Activated CD4-positive, alpha-beta T cell treated with anti-CD3 and anti-CD28 coated beads, Interleukin-2, amount 10 ng/mL, durations not matched to agents 24 days and 14 days (primary cell): Measurements from ENCODE around the gene IL1RAPL2. TPM values are rescaled to one million over a fixed set of nuclear protein-coding genes. Genes with fewer than 3 reads are reported as not detected.

ENCODE experiments used
- DNase-seq: peaks from one replicate; pipeline ENCODE4 v3.0.0; 2022
- H3K27ac Mint-ChIP-seq: one replicate; pipeline ENCODE4 v1.8.0; 2022; ENCODE audit warnings: mild to moderate bottlenecking, mixed read lengths
- H3K27me3 Mint-ChIP-seq: one replicate; pipeline ENCODE4 v1.8.0; 2022; ENCODE audit warnings: mixed read lengths
- H3K36me3 Mint-ChIP-seq: one replicate; pipeline ENCODE4 v1.8.0; 2022; ENCODE audit warnings: low read depth, mild to moderate bottlenecking, mixed read lengths
- H3K4me1 Mint-ChIP-seq: one replicate; pipeline ENCODE4 v1.8.0; 2021; ENCODE audit warnings: mixed read lengths
- H3K4me3 Mint-ChIP-seq: one replicate; pipeline ENCODE4 v1.8.0; 2022; ENCODE audit warnings: mild to moderate bottlenecking, moderate library complexity, mixed read lengths
- H3K9me3 Mint-ChIP-seq: one replicate; pipeline ENCODE4 v1.8.0; 2021; ENCODE audit warnings: mixed read lengths
- intact Hi-C: fragments of 100-400 bp; cut with micrococcal nuclease; formaldehyde crosslinking; loops from one replicate; pipeline ENCODE4 v1.15.1; 2023
- total RNA-seq: library from RNA; stranded (reverse); gene quantifications from 2 replicates; pipeline ENCODE4 v1.2.3, GENCODE V29; 2022

Gene IL1RAPL2
- total RNA-seq, 1 donor from 2014 or later = not detected

GRCh38 chrX:105349476-105349875, 783.5 kb downstream of the IL1RAPL2 start:
- intact Hi-C loops = no loop called here
- H3K4me3 Mint-ChIP-seq = no peak overlapping the region

GRCh38 chrX:105375816-105376215, 809.8 kb downstream of the IL1RAPL2 start:
- Mint-ChIP-seq H3K36me3 (no peaks in the 10 kb centered on the region), H3K4me1 (no peaks in the 10 kb centered on the region)
- intact Hi-C loops = no loop called here

More at GRCh38 chrX:105349476-105349875, 783.5 kb downstream of the IL1RAPL2 start:
- H3K9me3 Mint-ChIP-seq = no peaks in the 10 kb centered on the region
- no peaks in the 10 kb centered on the region for H3K27me3 Mint-ChIP-seq
- H3K4me1 Mint-ChIP-seq = no peaks in the 10 kb centered on the region
- H3K36me3 Mint-ChIP-seq = no peaks in the 10 kb centered on the region
- no peak overlapping the region for H3K27ac Mint-ChIP-seq
- no peak for DNase-seq

DNA sequence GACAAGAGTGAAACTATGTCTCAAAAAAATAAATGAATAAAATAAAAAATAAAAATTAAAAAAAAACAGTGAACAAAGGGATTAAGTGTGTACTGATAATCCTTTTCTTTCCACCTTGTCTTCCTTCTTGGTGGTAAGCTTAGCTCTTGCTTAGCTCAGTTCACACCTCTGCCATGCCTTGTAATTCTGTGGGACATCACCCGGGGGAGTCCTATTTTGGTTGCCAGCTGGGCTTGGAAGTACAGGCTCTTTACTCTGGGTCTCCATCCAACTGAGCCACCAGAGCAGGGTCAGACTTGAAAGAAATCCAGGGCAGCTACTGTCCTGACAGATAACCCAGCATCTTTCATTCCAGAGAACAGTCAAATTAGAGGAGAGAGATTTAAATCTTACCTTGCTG, 858.7 kb downstream of the IL1RAPL2 start:
- no peak overlapping the region for H3K4me3 Mint-ChIP-seq
- intact Hi-C loops = no loop called here
- no peaks in the 10 kb centered on the region for H3K4me1 Mint-ChIP-seq
- DNase-seq = no peak
- H3K9me3 Mint-ChIP-seq = no peaks in the 10 kb centered on the region
- no peaks in the 10 kb centered on the region for H3K27me3 Mint-ChIP-seq
- no peak overlapping the region for H3K27ac Mint-ChIP-seq
- H3K36me3 Mint-ChIP-seq = no peaks in the 10 kb centered on the region

More at GRCh38 chrX:105375816-105376215, 809.8 kb downstream of the IL1RAPL2 start:
- no peak for DNase-seq
- Mint-ChIP-seq H3K4me3 (no peak overlapping the region), H3K27ac (no peak overlapping the region), H3K9me3 (no peaks in the 10 kb centered on the region), H3K27me3 (no peaks in the 10 kb centered on the region)

DNA sequence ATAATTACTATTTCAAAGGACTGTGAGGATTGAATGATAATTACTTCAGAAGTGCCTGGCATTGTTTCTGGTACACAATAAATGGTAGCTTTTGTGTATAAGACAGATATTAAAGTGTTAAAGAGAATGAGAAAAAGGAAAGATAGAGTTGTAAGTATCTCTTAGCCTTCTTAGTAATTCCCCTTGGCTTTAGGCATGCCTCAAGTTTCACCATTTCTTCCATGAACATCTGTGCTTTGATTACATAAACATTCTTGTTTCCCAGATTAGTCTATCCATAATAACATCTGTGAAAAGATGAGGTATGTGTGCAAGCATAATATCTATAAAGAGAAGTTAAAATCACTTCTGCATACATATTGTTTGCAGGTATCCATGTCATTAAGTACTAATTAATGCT, 885.4 kb downstream of the IL1RAPL2 start:
- Mint-ChIP-seq H3K4me3 (no peak overlapping the region), H3K9me3 (no peaks in the 10 kb centered on the region), H3K36me3 (no peaks in the 10 kb centered on the region), H3K4me1 (no peaks in the 10 kb centered on the region), H3K27ac (no peak overlapping the region), H3K27me3 (no peaks in the 10 kb centered on the region)
- no peak for DNase-seq
- intact Hi-C loops = no loop called here

DNA sequence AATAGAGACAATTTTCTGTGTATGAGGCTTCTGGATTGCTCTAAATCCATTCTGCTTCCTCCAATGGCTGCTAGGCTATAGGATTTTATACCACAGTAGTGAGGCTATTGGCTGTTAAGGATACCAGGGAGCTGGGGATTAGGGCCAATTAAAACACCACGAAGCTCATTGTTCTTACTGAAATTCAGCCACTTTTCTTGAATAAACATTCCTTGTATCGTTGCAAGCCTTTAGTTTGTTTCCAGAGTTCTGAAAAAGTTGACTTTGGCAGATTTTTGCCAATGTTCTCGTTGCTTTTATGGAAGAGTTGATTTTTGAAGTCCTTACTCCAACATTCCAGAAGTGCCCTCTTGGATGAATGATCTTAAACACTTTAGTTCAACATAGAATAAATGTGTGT, 892.8 kb downstream of the IL1RAPL2 start:
- no peak overlapping the region for H3K4me3 Mint-ChIP-seq
- H3K27ac Mint-ChIP-seq = no peak overlapping the region
- DNase-seq = no peak
- H3K9me3 Mint-ChIP-seq = no peaks in the 10 kb centered on the region
- H3K36me3 Mint-ChIP-seq = no peaks in the 10 kb centered on the region
- intact Hi-C loops = no loop called here
- H3K4me1 Mint-ChIP-seq = no peaks in the 10 kb centered on the region
- H3K27me3 Mint-ChIP-seq = no peaks in the 10 kb centered on the region

DNA sequence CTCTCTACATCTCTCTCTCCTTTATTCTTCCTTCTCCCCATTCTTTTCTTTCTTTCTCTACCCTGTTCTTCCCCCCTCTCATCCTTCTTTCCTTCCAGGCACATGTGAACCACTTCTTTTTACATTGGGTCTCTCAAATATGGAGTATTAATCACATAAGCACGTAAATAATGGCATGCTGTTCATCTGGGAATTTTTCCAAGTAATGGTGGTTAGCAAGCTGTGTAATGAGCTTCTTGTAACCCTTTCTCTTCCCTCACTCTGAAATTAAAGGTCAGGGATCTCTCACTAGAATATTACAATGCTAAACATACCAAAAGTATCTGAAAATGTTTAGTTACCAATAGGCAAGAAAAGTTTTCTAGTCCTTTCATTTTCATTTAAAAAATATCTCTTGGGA, 894.4 kb downstream of the IL1RAPL2 start:
- no peaks in the 10 kb centered on the region for H3K27me3 Mint-ChIP-seq
- no peaks in the 10 kb centered on the region for H3K9me3 Mint-ChIP-seq
- DNase-seq = no peak
- no peak overlapping the region for H3K27ac Mint-ChIP-seq
- no peaks in the 10 kb centered on the region for H3K4me1 Mint-ChIP-seq
- intact Hi-C loops = no loop called here
- no peak overlapping the region for H3K4me3 Mint-ChIP-seq
- H3K36me3 Mint-ChIP-seq = no peaks in the 10 kb centered on the region

DNA sequence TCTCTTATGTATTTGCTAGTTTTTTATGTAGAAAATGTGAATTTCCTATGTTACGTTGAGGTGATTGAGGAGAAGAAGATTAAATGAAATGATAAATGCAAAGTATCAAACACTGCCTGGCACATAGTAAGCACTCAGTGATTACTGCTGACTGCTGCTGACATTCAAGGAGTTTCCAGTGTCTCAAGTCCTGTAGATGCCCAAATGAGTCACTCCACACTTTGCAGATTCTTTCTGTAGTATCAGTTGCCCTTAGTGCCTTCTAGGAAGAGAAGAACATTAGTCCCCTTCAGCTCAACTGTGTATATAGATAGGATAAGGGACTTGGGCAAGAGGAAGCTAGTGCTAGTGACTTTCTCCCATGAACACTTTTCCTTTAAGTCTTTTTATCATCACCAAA, 895.0 kb downstream of the IL1RAPL2 start:
- Mint-ChIP-seq H3K27me3 (no peaks in the 10 kb centered on the region), H3K9me3 (no peaks in the 10 kb centered on the region), H3K4me1 (no peaks in the 10 kb centered on the region), H3K36me3 (no peaks in the 10 kb centered on the region), H3K27ac (no peak overlapping the region), H3K4me3 (no peak overlapping the region)
- intact Hi-C loops = no loop called here
- DNase-seq = no peak

DNA sequence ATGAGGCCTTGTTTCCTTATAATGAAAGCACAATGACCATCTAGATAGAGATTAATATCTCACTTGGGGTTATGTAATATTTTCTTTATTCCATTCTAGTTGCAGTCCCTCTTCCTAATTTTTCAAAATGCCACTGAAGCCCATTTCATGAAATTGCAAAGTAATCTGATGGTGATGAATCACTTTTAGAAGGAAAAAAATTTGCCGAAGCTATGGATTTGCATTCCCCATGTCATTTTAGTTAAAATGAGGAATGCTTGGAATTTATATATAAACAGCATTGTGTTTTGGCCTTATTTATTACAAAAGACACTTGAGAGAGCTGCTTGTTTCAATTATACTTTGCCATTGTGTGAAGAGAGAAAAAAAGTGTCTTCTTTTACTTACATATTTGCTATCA, 896.2 kb downstream of the IL1RAPL2 start:
- Mint-ChIP-seq H3K9me3 (no peaks in the 10 kb centered on the region), H3K27ac (no peak overlapping the region), H3K4me1 (no peaks in the 10 kb centered on the region), H3K27me3 (no peaks in the 10 kb centered on the region), H3K36me3 (no peaks in the 10 kb centered on the region), H3K4me3 (no peak overlapping the region)
- intact Hi-C loops = no loop called here
- no peak for DNase-seq

DNA sequence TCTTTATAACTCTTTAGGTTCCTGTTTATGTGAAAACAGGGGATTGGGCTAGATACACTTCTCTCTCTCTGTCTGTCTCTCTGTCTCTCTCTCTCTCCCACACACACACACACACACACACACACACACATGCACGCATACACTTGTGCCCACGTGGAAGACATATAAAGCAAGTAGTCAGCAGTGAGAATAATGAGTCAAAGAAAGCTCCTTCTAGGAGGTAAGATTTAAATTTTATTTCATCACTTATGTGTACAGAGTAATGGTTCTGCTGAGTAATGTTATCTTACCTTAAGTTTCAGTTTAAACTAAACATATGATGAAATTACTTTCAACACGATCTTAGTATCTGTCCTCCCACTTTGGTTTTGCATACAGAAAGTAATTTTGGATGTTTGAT, 897.5 kb downstream of the IL1RAPL2 start:
- Mint-ChIP-seq H3K27ac (no peak overlapping the region), H3K4me3 (no peak overlapping the region), H3K4me1 (no peaks in the 10 kb centered on the region), H3K27me3 (no peaks in the 10 kb centered on the region), H3K36me3 (no peaks in the 10 kb centered on the region), H3K9me3 (no peaks in the 10 kb centered on the region)
- intact Hi-C loops = no loop called here
- DNase-seq = no peak

DNA sequence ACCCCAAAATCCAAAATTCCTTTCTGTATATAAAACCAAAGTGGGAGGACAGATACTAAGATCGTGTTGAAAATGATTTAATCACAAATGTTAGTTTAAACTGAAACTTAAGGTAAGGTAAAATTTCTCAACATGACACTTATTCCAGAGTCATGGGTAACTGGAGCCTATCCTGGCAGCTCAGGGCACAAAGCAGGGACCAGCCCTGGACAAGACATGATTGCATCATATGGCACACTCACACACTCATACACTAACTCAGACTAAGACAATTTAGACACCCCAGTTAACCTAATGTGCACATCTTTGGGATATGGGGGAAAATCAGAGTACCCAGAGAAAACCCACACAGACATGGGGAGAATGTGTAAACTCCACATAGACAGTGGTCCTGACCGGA, 898.6 kb downstream of the IL1RAPL2 start:
- no peak for DNase-seq
- Mint-ChIP-seq H3K36me3 (no peaks in the 10 kb centered on the region), H3K27ac (no peak overlapping the region), H3K27me3 (no peaks in the 10 kb centered on the region), H3K4me3 (no peak overlapping the region), H3K9me3 (no peaks in the 10 kb centered on the region), H3K4me1 (no peaks in the 10 kb centered on the region)
- intact Hi-C loops = no loop called here

DNA sequence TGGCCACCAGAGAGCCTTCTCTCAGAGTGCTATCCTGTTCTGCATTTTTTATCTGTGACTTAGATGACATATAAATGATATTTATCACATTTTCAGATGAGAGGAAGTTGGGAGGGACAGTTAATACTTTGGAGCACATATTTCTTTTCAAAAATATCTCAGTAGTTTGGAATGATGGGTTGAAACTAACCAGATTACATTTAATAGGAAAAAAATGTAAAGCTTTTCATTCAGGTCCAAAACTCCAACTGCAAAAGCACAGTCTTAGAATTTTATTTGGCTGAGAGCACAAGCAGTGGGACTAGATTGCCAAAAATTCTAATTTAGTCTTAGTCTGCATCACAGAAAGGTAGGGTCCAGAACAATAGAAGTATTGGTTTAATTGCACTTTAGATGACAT, 902.7 kb downstream of the IL1RAPL2 start:
- no peak overlapping the region for H3K27ac Mint-ChIP-seq
- DNase-seq = no peak
- no peaks in the 10 kb centered on the region for H3K27me3 Mint-ChIP-seq
- H3K4me3 Mint-ChIP-seq = no peak overlapping the region
- intact Hi-C loops = no loop called here
- H3K36me3 Mint-ChIP-seq = no peaks in the 10 kb centered on the region
- no peaks in the 10 kb centered on the region for H3K9me3 Mint-ChIP-seq
- no peaks in the 10 kb centered on the region for H3K4me1 Mint-ChIP-seq

DNA sequence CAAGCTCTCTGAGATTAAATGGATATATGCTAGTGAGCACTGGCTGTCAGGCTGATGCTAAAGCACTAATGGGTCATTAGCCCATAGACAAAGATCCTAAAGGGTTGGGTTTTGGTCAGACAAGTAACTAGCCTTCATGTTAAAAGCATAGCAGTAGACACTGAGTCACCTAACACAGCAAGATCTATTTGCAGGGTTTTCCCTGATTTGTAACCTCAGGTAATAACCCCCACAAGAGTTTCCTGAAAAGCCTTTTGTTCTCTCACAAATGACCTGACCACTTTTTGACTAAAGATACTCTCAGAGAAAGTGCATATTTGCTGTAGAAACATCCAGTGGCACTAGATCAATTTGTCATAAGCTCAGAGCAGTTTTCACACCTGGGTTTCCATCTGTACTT, 905.6 kb downstream of the IL1RAPL2 start:
- Mint-ChIP-seq H3K4me1 (no peaks in the 10 kb centered on the region), H3K4me3 (no peak overlapping the region), H3K27ac (no peak overlapping the region), H3K9me3 (no peaks in the 10 kb centered on the region), H3K36me3 (no peaks in the 10 kb centered on the region), H3K27me3 (no peaks in the 10 kb centered on the region)
- DNase-seq = no peak
- intact Hi-C loops = no loop called here

DNA sequence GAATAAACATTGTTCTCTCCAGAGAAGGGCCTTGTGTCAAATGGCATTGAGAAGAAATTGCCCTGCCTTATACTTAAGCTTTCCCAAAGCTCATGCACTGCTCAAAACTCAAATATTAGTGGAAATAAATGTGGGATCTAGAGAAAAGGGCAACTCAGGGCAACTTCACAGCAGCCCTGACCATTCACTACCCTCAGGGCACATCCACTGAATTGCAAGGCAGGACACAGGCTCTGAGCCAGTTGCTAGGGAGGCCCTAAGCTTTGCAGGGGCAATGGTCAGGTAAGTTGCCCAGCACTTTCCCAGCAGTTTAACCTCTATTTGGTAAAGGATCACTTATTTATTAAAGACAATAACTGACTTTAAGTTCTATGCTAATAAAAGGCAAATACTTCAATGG, 909.8 kb downstream of the IL1RAPL2 start:
- Mint-ChIP-seq H3K27ac (no peak overlapping the region), H3K4me3 (no peak overlapping the region), H3K27me3 (no peaks in the 10 kb centered on the region), H3K4me1 (no peaks in the 10 kb centered on the region), H3K9me3 (peaks cover 4% of the 10 kb centered on the region), H3K36me3 (no peaks in the 10 kb centered on the region)
- no peak for DNase-seq
- intact Hi-C loops = no loop called here

DNA sequence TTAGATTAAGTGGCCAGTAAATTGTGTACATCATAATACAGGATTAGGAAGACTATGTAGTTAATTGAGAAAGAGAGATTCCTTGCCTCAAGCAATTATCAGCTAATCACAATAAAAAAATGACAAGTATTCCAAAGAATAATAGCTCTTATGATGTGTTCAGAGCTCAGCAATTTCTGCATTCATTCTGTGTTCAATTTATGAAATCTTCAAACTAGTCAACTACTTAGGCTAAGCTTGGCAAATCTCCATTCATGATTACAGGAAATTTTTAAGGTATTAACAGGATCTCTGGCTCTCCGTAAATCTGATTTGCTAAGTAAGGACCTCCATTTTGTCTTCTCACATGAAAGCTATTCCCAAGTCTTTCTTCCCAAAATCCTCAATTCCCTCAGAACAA, 911.4 kb downstream of the IL1RAPL2 start:
- H3K9me3 Mint-ChIP-seq = peaks cover 4% of the 10 kb centered on the region
- no peak for DNase-seq
- no peaks in the 10 kb centered on the region for H3K27me3 Mint-ChIP-seq
- no peak overlapping the region for H3K4me3 Mint-ChIP-seq
- no peaks in the 10 kb centered on the region for H3K36me3 Mint-ChIP-seq
- H3K4me1 Mint-ChIP-seq = no peaks in the 10 kb centered on the region
- H3K27ac Mint-ChIP-seq = no peak overlapping the region
- intact Hi-C loops = no loop called here

GRCh38 chrX:105480646-105481310, 914.8 kb downstream of the IL1RAPL2 start:
- no peaks in the 10 kb centered on the region for H3K4me1 Mint-ChIP-seq
- intact Hi-C loops = no loop called here
- H3K27ac Mint-ChIP-seq = no peak overlapping the region
- no peaks in the 10 kb centered on the region for H3K27me3 Mint-ChIP-seq
- no peak for DNase-seq
- peaks cover 4% of the 10 kb centered on the region for H3K9me3 Mint-ChIP-seq
- no peaks in the 10 kb centered on the region for H3K36me3 Mint-ChIP-seq
- no peak overlapping the region for H3K4me3 Mint-ChIP-seq
